TTC549 (cell line): ENCODE data around the gene AQP12B.

ENCODE experiments used
- FAIRE-seq: peaks from 2 replicates; lab custom pipeline; 2012; peaks lifted over from hg19 to GRCh38; lab: Jason Lieb, UNC

Gene AQP12B

GRCh38 chr2:240647503-240648154 lies 35.1 kb downstream of the AQP12B start:
- no peak for FAIRE-seq

- no peak for FAIRE-seq
Observed at GRCh38 chr2:240646900-240647502, 35.7 kb downstream of the AQP12B start.

GRCh38 chr2:240646176-240646899 lies 36.3 kb downstream of the AQP12B start:
- no peak for FAIRE-seq

DNA sequence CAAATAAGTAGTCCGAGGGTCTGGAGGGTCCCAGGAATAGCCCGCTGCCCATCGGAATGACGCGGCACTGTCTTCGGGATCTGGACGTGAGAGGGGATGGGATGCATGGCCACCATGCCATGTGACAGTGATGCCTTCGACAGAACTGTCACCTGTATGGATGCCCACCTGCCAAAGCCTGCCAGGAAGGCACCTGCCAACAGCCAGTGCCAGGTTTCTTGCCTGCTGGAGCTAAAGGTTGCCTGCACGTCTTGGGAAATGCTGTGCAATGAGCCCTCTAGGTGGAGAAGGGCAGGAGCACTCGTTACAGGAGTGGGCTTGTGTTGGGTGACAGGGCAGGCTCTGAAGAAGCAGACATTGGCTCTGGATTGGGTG lies 36.9 kb downstream of the AQP12B start:
- FAIRE-seq, result no peak

DNA sequence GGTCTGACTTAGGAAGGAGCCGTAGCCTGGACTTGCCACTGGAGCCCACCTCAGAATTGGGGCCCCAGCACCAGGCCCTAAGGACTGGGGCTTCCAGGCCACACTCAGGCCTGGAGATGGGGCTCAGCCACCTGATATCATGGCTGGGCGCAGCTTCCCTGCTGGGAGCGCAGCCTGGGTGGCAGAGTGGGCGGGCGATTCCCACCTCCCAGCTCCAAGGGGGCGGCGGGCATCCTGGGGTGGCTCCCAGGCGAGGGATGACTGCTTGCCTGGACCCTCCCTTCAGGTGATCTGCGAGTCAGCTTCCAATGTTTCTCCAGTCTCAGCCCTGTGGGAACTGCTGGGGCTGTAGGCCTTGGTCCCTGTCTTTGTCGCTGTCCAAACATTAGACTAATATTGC lies 37.3 kb downstream of the AQP12B start:
- no peak for FAIRE-seq

GRCh38 chr2:240644859-240645301 lies 37.8 kb downstream of the AQP12B start:
- FAIRE-seq, result no peak

DNA sequence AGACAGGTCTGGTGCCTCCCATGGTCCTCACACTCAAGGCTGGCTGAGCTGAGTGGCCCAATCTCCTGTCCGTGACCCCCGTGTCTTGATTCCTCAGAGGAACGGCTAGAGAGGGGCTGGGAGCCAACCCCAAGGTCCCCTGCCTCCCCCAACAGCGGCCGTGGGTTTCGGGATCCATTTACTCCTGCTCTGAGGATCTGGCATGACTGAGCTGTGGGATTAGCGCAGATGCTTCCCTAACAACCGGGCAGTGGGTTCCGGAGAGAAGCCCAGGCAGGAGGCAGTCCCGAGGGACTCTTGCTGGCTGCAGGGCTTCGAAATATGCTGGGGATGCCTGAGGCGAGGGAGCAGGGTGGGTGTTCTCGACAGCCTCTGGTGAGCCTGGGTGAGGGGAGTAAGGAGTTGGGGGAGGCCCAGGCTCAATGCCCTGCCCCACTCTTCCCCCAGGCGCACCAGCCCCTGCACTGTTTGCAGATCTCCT lies 38.5 kb downstream of the AQP12B start:
- FAIRE-seq, result no peak

GRCh38 chr2:240643811-240644150 lies 38.9 kb downstream of the AQP12B start:
- FAIRE-seq, result no peak

DNA sequence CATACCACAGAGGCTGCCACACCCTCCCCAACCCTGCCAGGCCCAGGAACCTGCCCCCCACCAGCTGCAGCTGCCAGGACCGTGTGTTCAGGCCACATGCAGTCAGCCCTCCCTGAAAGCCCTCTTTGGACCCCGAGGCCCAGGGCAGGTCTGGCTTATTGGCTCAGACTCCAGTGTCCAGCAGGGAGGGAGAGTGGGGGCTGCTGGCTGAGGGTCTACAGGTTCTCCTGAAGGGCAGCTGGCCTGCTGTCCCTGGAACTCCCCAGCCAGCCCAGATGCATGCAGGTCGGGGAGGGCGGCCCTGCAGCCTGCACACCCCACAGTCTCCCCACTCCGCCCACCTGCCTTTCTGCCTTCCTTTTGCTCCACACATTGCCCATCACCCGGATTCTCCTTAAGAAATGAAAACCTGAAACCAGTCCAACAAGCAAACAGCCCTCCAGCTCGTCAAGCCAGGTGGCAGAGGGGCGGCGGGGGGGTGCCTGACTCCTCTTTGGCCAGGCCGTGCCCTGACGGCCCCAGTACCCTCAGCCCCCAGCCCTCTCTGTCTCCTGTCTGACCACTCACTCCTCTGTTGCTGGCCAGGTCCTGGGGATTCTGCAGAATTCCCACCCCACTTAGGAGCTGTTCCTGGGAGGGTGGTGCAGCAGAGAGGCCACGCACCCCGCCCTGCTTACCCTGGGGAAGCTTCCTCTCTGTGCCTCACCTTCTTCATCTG lies 39.4 kb downstream of the AQP12B start:
- no peak for FAIRE-seq

DNA sequence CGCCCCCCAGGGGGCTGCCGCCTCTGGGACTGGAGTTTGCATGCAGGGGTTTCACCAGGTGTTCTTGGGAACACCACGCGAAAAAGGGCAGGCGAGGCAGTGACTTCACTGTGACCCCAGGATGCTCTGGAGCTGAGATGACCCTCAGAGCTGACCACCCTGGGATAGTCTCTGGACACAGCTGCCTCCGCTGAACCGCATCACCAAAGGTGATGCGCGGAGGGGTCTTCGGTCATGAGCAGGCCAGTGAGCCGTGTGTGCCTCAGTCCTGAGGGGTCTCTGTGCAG lies 39.9 kb downstream of the AQP12B start:
- FAIRE-seq, result no peak

- no peak for FAIRE-seq
Observed at GRCh38 chr2:240642061-240642805, 40.5 kb downstream of the AQP12B start.

GRCh38 chr2:240640939-240641338 lies 41.7 kb downstream of the AQP12B start:
- FAIRE-seq, result no peak

DNA sequence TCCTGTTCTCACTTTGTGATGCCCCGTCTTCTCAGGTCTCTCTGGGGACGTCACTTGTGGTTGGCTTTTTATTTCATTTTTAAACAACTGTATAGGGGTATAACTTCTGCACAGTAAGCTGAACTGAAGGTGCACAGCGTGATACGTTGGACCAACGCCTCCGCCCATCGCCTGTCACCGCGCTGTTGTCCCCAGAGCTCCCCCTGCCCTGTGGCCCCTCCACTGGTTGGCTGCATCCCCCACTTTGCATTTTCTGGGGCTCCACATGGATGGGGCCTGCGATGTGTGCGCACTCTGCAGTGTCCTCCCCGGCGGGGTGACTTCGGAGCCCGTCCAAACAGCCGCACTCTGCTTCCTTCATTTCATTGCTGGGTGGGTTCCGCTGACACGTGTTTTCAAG lies 43.1 kb downstream of the AQP12B start:
- FAIRE-seq, result no peak

- FAIRE-seq, result no peak
Observed at GRCh38 chr2:240638512-240639160, 44.0 kb downstream of the AQP12B start.

- no peak for FAIRE-seq
Observed at GRCh38 chr2:240637901-240638345, 44.8 kb downstream of the AQP12B start.

GRCh38 chr2:240637116-240637900 lies 45.4 kb downstream of the AQP12B start:
- no peak for FAIRE-seq

GRCh38 chr2:240636563-240637115 lies 46.0 kb downstream of the AQP12B start:
- FAIRE-seq, result no peak

DNA sequence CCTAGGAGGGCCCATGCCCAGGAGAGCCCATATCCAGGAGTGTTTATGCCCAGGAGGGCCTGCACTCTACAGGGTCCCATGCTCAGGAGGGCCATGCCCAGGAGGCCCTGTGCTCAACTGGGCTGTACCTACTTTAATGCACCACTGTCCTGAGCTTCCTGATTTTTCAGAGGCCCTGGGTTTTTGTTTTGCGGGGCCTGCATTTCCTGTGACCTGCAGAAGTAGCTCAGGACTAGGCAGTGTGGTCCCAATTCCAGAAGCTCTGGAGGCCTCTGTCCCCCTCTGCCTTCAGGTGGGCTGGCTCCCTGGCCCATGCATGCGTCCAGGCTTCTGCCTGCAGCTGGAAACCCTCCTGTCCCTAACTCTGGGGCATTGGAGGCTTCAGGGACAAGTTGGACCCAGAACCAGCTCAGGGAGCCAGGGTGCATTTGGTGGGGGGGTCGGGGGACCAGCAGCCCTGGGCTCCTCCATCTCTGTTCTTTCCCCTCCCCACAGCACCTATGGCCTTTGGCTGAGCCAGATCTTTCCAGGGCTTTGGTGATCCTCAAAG lies 46.6 kb downstream of the AQP12B start:
- no peak for FAIRE-seq

GRCh38 chr2:240635121-240635997 lies 47.3 kb downstream of the AQP12B start:
- FAIRE-seq, result no peak
